ENCODE data around the gene DENND4C.
"Not testable (repeated sequence)": the region's sequence is repeated elsewhere in the genome, so short reads cannot be mapped to it uniquely, and the experiment has no call there.

DENND4C gene

GRCh38 chr9:19230355-19231125 is at the start of gene DENND4C:
DENND4C (plus strand) TSS chr9:19230693; CDS start chr9:19276175, 45,482 bp downstream.
- peak; percentile 80 to 94 for DNase-seq

DNA sequence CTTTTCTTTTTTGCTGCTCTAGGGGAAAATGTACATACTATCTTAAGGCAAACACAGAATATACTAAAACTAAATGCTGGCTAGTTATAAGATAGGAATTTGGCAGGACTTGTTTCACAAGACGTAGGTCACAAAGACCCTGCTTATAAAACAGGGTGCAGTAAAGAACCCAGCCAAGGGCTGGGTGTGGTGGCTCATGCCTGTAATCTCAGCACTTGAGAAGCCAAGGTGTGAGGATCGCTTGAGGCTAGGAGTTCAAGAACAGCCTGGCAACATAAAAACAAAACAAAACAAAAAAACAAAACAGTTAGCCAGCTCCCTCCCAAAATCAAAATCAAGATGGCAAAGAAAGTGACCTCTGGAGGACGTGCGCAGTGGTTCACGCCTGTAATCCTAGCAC is 49.5 kb upstream of the DENND4C start:
- no peak for DNase-seq

GRCh38 chr9:19181561-19181960 is 48.9 kb upstream of the DENND4C start:
- no peak for DNase-seq

GRCh38 chr9:19184144-19184917 is 46.2 kb upstream of the DENND4C start:
- DNase-seq: no peak

GRCh38 chr9:19185191-19185590 is 45.3 kb upstream of the DENND4C start:
- DNase-seq: no peak

GRCh38 chr9:19186232-19186631 is 44.3 kb upstream of the DENND4C start:
- DNase-seq: no peak

DNA sequence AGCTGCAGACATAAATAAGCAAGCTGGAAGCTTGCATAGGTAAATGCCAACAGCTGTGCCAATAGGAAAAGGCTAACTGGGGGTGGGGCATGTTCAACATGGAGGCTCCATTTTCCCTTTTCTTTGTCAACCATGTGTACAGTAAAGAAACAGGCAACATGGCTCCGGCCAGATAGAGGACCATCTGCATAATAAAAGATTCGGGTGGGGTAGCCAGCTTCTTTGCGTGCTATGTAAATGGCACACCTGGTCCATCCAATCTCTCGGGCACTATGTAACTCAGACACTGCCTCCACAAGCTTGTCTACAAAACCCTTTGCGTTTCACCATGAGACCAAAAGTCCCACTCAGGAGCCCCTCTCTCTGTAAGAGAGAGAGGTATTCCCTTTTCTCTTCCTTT is 41.7 kb upstream of the DENND4C start:
- peak in 1 of 2 experiments; percentile 14 for DNase-seq

GRCh38 chr9:19192202-19193028 is 38.1 kb upstream of the DENND4C start:
- DNase-seq: no peak

DNA sequence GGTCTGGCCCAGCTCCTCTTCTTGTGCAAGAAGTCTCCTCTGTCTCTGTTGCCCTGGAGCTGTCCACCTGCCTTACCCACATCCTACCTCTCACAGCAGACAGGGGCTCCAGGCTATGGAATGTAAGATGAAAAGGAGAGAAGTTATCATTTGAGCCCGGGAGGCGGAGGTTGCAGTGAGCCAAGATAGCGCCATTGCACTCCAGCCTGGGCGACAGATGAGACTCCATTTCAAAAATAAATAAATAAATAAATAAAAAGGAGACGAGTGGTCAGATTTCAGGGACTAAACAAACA is 37.5 kb upstream of the DENND4C start:
- no peak for DNase-seq

GRCh38 chr9:19193358-19193973 is 37.0 kb upstream of the DENND4C start:
- not testable (repeated sequence) for DNase-seq

DNA sequence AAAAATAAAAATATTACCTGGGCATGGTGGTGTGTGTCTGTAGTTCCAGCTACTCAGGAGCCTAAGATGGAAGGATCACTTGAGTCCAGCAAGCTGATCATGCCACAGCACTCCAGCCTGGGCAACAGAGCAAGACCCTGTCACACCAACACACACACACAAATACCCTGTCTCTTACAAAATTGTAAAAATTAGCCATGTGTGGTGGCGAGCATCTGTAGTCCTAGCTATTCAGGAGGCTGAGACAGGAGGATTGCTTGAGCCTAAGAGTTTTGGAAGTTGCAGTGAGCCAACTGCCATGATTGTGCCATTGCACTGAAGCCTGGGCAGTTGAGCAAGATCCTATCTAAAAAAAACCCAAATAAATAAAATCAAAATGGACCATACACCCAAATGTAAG is 32.1 kb upstream of the DENND4C start:
- no peak for DNase-seq

GRCh38 chr9:19199012-19199411 is 31.5 kb upstream of the DENND4C start:
- DNase-seq: no peak

DNA sequence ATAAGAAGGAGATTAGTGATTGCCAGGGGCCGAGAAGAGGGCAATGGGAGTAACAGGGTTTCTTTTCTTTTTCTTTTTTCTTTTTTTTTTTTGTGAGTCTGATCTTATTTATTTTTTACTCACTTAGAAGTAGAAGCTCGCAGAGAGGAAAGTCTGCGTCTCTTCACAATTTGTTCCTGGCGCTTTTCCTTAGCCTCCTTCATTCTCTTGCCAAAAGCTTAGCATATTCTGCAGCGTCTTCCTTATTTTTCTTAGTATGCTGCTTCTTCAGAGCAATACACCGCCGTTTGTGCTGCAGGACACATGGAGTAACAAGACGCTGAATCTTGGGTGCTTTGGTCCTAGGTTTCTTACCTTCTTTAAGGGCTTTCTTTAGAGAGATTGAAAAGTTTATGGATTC is 30.3 kb upstream of the DENND4C start:
- DNase-seq: no peak

- peak; percentile 31 to 54 for DNase-seq
Measured at GRCh38 chr9:19201899-19202891, 28.3 kb upstream of the DENND4C start.

- no peak for DNase-seq
Measured at GRCh38 chr9:19203058-19203457, 27.4 kb upstream of the DENND4C start.

DNA sequence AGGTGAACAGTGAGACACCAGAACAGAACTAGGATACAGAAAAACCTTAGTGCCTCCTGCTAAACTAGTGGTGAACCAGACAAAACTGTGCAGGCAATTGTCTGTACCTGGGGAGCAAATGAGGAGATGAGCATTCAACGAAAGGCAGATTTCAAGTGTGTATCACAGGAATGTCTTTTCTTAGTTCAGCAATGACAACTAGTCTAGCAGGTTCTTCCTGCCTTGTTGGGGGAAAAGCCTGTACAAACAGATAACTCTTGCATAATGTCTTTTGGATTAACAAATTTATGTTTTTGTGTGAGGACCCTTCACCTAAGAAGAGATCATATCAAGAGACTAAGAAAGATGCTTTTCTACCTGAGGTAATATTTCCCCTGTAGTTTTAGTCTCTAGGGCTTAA is 21.8 kb upstream of the DENND4C start:
- peak in 1 of 2 experiments; percentile 10 for DNase-seq

DNA sequence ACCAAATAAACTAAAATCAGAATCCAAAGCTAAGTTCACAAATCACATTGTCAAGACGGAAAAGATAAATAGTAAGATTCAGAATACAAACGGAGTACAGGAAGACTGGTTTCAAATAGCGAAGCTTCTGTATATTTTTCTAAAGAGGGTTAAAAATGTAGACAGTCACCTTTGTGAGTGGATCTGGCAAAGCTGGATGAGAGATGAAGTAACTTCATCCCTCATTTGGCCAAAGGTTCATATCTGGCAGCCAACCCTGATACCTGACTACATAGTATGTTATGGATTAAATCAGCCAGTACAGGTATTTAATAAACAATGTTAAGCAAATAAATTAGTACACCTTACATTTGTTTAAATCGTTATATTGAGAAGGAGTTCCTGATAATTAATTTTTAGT is 21.3 kb upstream of the DENND4C start:
- no peak for DNase-seq

DNA sequence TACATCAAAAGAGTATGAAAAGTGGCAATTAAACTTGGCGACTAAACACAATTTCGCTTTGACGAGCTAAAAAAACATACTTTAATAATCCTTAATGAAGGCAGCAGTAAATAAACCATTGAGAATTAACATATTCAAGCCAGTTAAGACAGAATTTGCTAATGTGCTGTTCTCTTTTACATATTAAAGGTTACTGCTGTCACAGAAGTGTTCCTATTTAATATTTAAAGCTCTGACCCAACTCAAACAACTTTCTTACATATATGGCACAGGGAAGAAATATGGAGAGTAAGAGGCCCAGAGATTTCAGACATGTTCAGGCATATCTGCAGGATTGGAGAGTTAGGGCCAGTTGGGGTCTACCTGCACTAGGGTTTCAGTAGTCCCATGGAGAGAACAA is 16.7 kb upstream of the DENND4C start:
- DNase-seq: no peak

GRCh38 chr9:19216466-19216865 is 14.0 kb upstream of the DENND4C start:
- no peak for DNase-seq

DNA sequence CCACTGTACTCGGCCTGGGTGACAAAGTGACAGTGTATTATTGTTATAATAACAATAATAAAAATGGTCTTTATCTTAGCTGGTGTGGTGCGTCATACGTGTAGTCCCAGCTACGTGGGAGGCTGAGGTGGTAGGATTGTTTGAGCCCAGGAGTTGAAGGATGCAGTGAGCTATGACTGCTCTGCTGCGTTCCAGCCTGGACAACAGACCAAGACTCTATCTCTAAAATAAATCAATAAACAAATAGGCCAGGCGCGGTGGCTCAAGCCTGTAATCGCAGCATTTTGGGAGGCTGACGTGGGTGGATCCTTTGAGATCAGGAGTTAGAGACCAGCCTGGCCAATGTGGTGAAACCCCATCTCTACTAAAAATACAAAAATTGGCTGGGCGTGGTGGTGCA is 9.2 kb upstream of the DENND4C start:
- DNase-seq: no peak

- DNase-seq: no peak
Measured at GRCh38 chr9:19223724-19224123, 6.8 kb upstream of the DENND4C start.

DNA sequence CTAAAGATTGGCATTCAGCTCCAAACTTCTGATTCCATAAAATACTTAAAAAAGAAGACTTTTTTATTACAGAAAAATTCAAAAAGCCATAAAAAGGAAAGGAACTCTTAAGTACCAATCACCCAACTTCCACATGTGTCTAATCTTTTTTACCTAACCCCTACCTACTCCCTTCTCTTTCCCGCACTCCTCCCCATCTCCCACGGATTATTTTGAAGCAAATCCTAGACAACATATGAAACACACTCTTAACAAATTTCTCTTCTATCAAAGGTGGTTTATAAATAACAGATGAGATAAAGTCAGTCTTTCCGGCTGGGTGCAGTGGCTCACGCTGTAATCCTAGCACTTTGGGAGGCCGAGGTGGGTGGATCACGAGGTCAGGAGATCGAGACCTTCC is 5.9 kb upstream of the DENND4C start:
- no peak for DNase-seq

Data from NCI-H526 (cell line).